Fibroblast of gingiva (primary cell): ENCODE data around the gene TNIK.
"Not testable (repeated sequence)": the region's sequence is repeated elsewhere in the genome, so short reads cannot be mapped to it uniquely, and the experiment has no call there.

Source experiments
- DNase-seq: peaks from one replicate; pipeline ENCODE4 v3.0.0-alpha.2; 2011; ENCODE audit warnings: low read depth

The TNIK gene

DNA sequence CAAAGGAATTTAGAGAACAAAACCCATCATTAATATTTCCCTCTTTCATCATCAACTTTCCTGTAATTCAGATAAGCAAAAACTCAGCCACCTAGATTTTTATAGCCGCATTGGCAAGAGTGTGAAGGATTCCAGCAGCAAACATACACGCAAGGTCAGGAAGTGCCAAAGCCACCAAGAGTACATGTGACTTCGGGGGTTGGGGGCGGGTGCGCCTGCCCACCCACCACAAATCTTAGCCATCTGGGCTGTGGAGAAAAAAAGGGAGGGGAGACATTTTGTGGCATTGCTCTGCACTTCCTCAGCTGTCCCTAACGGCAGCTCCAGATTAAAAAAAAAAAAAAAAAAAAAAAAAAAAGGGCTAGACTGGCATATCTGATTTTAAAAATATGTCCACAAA, 148.4 kb downstream of the TNIK start:
- DNase-seq: no peak

DNA sequence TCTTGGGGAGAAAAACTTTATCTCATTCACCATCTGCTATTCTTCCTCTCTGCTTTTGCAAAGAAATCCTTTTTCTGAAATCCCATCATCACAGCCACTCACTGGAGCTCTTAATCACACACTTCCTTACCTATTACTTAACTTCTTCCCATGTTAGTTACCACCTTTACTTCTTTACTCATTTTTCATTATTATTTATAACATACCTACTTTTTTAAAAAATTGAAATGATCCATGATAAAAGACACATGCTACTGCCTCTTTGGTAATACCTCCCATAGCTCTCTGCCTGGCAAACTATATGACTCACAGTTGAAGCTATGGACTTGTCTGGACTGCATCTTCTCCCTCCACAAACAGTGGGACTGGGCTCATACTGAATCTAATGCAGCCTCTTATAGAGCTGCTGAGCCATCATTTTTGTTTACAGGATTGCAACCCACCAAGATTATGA, 150.3 kb downstream of the TNIK start:
- peak; percentile 29 for DNase-seq

DNA sequence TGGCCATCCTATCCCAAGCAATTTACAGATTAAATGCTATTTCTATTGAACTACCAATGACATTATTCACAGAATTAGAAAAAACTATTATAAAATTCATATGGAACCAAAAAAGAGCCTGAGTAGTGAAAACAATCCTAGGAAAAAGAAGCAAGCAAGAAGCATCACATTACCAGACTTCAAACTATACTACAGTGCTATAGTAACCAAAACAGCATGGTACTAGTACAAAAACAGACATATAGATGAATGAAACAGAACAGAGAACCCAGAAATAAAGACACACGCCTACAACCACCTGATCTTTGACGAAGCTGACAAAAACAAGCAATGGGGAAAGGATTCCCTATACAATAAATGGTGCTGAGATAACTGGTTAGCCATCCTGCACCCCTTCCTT, 152.2 kb downstream of the TNIK start:
- no peak for DNase-seq

DNA sequence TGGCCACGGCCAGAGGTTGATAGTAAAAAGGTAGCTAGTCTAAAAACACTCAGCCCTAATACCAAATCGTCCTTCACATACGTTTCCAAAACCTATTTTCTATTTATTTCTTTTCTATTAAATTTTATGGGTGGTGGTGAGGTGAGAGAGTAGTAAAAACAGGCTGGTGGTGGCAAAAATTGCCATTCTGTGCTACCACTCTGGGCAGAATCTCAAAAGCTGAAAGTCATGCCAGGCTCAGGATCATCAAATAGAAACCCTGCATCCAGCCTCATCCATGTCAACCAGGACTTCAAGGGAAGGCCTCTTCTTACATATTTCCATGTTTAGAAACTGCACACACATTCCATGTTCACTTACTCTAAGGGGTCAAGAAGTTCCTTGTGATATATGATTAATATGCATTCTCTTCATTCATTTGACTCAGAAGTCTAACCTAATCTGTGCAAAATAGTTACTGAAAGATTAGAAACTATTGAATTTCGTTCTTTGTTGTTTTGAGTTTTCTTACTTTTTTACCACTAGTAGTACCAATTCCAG, 153.1 kb downstream of the TNIK start:
- DNase-seq: no peak

DNA sequence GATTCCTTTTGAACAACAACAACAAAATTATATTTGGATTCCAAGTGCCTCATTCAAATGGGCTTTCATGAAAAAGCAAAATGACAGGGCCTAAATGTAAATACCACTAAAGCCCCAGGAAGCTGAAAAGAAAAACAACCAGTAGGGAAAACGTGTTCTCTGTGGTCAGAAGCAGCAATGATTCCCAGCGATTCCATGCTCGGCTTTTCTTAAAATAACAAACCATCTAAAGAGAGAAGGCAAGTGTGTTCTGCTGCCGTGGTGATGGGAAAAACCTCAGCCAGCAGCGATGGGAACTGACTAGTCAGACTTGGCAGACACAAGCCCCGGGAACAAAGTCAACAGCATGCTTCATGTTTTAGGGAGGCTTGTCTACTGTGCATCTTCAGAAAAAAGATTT, 153.6 kb downstream of the TNIK start:
- peak; percentile 78 for DNase-seq

DNA sequence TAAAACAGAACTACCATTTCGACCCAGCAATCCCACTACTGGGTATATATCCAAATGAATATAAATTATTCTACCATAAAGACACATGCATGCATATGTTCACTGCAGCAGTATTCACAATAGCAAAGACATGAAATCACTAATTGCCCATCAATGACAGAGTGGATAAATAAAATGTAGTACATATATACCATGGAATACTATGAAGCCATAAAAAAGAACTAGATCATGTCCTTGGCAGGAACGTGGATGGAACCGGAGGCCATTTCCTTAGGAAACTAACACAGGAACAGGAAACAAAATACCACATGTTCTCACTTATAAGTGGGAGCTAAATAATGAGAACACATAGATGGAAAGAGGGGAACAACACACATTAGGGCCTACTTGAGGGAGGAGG, 154.4 kb downstream of the TNIK start:
- not testable (repeated sequence) for DNase-seq

DNA sequence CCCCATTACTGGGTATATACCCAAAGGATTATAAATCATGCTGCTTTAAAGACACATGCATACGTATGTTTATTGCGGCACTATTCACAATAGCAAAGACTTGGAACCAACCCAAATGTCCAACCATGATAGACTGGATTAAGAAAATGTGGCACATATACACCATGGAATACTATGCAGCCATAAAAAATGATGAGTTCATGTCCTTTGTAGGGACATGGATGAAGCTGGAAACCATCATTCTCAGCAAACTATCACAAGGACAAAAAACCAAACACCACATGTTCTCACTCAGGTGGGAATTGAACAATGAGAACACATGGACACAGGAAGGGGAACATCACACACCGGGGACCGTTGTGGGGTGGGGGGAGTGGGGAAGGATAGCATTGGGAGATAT, 155.7 kb downstream of the TNIK start:
- not testable (repeated sequence) for DNase-seq

DNA sequence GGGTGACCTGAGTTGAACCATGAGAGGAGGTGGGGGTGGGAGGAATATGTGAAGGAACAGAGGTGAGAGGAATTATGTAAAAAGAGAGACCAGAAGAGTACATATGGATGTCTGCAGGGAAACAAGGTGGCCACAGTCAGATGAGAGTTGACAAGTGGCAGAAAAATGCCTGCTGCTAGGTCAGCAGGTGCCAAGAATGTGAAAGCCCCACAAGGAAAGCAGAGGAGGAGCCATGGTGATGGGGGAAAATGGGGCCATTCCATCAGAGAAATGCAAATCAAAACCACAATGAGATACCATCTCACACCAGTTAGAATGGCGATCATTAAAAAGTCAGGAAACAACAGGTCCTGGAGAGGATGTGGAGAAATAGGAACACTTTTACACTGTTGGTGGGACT, 156.2 kb downstream of the TNIK start:
- not testable (repeated sequence) for DNase-seq

DNA sequence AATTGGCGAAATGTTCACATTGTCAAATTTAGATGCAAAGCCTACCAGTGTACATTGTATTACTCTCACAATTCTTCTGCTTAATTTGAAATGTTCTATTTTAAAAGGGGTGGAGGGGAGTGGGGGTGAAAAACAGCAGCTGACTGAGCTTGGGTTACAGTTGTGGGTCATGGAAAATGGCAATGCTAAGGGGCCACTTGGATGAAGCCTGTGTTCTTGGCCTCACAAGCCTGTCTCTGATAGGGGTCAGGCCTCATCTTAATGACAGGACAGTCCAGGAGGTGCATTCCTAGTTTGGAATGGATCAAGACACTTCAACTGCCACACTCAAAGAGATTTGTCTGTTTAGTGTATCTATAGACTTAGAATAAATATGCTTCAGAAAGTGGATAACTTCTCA, 158.2 kb downstream of the TNIK start:
- DNase-seq: no peak

DNA sequence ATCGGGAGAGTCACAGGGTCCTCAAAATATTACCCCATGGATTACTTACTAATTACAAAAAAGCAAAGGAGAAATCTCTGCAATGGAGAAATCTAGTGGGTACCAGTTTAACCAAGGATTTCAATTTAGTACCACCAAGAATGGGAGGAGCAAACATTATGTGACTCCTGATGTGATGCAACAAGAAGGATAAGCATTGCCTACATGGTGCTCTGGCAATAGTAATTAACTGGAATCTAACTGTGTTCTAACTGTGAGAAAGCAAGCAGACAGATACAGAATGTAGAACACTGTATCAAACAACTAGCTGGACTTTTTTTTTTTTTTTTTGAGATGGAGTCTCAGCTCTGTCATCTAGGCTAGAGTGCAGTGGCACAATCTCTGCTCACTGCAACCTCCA, 159.2 kb downstream of the TNIK start:
- no peak for DNase-seq

DNA sequence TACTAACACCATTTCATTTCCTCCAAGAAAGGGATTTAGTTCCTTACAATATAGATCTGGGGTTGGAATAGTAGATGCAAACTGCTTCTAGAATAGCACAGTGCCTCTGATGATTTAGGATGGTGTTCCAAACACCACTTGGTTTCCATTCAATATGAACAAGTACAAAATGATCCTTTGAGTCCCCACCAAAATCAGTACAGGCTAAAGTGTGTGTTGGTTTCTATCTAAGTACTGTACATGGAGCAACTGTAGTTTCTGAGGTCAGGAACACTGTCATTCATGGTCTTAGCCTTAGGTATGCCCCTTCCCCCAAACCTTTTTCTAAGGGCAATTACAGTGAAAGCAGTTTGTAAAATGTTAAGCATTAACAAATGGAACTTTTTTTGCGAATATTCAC, 162.3 kb downstream of the TNIK start:
- DNase-seq: no peak

DNA sequence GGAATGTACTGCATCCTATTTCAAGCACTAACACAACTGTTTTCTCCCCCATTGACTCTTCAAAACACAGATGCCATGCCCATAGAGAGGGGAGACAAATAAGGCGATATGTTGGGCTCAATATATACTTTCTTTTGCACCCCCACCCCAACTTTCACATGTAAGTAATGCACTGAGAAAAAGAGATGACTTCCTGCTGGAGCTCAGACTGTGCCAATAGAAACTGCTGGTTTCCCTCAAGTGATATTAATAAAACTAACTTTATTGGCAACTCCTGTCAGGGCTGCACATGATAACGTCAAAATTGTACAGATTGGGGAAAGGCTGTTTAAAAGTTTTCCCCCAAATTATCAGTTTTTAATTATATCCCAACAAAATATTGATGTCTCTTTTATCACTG, 163.0 kb downstream of the TNIK start:
- no peak for DNase-seq

DNA sequence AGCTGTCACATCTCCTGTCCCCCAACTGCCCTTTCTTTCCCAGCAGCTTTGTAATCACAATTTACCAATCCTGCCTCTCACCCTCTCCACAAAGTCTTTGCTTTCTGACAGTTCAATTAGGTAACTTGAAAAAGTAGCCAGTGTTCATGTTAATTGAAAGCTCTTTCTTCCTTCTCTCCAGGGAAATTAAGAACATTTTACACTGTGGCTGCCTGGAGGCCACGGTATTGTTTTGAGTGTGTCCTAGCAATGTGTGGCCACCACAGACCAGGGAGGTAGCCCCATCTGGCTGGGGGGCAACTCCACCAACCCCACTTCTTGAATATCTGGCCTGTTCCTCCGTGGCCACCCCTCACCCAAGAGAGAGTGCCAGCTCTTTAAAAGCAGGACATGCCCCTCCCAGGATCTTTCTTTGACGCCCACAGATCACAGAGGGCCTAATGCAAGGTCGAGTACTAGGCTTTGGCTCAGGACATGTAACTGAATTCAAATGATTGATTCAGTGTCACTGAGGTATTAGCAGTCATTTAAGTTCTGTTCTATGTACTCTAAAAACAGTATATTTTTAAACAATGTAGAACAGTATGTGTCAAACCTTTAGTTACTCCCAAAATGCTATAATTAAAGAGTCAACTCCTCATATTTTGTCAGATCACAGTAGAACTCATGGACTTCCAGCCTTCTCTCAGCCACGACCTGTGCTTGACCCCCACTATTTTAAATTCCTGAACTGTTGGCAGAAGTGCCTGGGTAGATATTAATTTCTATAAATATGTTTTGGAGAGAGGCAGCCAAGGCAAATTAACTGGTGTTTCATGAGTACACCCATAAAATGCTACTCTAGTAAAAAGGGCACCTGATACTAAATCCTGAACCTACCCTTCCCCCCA, 164.5 kb downstream of the TNIK start:
- no peak for DNase-seq

DNA sequence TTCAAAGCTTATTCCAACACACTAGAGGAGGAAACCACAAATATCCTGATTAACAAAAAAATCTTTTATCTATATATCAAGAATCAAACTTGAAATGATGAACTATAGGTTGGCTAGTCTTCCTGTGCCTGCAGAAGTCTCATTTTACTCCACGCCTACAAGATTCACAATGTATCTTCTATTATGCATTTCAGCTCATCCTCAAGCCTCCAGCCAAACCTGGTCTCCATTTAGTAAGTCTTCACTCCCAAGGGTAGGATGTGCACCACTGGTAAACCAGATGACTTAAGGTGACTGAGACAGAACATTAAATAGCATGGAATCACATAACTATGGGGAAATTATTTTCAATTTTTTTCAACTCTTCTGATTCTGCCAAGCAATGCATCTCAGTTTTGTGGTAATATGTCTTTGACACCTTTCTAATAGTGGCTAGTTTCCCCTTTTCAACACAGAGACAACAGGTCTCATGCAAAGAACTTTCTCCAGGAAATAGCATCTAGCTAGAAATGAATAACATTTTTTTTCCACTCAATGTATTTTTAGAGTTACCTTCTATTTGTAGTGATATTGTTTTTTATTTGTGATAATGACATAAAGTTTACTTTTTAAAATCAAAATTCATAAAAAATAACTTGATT, 166.9 kb downstream of the TNIK start:
- no peak for DNase-seq

DNA sequence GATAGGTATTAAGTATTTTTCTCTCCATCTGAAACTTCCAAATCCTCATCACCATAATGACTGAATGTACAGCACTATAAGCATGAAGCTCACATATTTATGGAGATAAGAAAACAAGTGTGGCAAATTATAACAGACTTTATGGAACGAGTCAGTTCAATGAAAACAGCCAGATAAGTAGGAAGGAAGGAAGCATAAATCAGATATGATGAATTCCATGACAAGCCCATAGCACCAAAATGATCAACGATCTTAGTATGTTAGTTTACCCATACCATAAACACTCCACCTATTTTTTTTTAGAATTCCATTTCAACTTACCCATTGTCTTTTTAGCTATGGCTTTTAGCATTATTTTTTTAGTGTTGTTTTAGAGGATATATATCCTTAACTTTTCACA, 169.5 kb downstream of the TNIK start:
- DNase-seq: no peak

DNA sequence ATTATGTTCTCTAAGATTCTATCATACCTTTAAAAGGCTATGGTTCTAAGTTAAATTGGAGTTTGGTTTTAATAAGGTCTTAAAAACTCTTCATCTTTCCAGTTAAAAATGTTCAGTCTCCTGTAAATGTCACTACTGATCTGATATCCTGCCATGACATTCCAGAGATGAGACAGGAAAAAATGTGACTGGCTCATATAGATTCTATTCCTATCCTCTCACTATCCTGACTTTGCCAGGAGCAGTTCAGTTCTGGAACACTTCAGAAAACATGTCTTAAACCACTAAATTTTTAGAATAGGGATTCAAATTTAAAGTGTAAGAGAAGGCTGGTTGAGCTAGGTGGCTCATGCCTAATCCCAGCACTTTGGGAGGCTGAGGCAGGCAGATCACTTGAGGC, 170.9 kb downstream of the TNIK start:
- DNase-seq: no peak

DNA sequence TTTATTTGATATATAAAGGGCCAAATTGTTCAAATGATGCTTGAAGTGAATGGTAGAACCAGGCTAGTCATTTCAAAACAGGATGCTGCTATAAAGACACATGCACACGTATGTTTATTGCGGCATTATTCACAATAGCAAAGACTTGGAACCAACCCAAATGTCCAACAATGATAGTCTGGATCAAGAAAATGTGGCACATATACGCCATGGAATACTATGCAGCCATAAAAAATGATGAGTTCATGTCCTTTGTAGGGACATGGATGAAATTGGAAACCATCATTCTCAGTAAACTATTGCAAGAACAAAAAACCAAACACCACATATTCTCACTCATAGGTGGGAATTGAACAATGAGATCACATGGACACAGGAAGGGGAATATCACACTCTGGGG, 172.4 kb downstream of the TNIK start:
- not testable (repeated sequence) for DNase-seq

DNA sequence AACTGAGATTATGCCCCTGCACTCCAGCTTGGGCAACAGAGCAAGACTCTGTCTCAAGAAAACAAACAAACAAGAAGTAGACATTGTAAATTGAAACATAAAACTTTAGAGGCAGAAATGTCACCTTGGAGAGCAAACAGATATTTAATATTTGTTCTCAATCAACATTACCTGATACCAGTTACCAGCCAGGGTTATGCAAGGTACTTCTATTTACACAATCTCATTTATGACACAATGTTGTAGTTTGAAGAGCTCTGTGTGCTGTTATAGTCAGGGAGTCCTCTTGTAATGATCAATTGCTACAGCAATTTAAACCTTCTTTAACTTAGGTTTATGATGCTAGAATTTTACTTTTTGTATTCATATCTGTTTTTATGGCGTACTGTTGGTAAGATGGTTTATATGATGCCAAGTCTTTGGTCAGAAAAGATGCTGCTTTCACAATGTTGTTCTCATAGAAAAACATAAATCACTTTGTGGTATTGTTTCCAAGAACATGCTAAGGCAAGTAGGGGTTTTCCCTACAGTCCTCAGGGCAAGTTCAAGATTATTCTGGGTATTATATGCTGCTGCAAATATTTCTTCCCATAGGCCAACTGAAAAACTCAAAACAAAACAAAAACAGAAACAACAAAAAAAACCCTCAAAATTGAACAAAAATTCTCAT, 173.5 kb downstream of the TNIK start:
- peak; percentile 29 for DNase-seq

DNA sequence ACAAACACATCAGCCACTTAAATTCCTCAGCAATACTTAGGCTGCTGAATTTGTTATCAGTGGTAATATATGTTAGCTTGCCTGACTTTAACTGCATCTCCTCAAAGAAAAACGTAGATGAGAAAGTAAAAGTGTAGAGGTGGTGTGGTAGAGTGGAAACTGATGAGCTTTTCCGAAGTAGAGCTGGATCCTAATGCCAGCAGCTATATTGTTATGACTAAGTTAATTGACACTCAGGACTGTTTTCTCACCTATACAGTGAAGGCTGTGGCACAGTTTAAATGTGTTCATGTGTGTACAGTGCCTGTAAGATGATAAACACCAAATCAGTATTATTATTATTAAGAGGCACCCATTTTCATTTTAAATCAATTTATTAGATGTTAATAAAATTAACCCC, 174.9 kb downstream of the TNIK start:
- no peak for DNase-seq

DNA sequence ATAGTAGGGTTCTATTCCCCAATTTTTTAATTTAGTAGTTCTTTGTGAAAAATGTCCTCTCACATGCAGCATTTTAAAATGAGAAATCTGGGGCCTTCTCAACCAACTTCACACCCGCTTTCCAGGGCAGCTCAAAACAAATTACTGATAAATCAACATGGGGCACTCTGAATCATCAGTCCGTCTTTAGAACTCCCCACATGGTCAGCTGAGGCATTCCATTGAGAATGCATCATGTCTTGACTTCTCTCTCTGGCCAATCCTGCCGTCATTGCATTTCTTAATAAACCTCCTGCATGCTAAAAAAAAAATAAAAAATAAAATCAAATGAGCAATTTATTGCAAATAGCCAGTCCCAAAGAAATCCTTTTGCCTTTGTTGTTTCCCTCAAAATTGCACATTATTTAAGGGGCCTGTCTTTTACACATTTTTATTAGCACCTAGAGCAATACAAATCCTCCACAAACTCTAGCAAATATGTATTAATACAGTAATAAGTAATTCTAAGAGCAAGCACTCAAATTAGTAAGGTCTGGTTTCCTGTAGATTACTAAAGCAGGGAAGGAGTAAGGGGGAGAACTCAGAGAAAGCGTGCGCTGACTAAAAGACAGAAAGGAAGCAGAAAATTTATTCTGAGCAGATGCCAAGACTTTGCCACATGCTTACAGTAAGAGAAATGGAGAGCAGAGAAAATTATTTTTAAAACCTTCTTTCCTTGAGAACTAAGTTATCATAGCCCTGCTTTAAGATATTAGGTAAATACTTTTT, 175.7 kb downstream of the TNIK start:
- peak; percentile 88 for DNase-seq

DNA sequence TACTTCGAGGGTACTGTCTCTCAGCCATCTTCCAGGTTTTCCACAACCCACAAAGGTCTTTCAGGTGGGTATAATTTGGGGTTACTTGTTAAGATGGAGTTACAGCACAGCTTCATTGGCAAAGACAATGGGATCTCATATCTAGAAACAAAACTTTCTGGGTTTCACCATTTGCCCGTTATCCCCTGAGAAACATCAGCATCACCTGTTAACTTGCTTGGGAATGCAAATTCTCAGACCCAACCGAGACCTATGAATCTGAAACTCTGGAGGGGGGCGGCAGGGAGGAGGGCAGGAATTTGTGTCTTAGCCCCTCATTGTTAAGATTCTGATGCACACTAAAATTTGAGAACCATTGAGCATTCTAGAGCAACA, 176.4 kb downstream of the TNIK start:
- DNase-seq: no peak
